ENCODE measurements around the gene TMBIM1.

Gene TMBIM1

GRCh38 chr2:218329826-218330593 is 37.7 kb upstream of the TMBIM1 start:
- no peak overlapping the region for H3K4me3 ChIP-seq (ENCODE audit: low read depth, low read length)
- TF ChIP-seq CTCF (IDR thresholded peaks at IDR 0.05; ENCODE audit: low read depth, low read length): no peak

- TF ChIP-seq CTCF (IDR thresholded peaks at IDR 0.05; ENCODE audit: low read depth, low read length): no peak
- H3K4me3 ChIP-seq (ENCODE audit: low read depth, low read length): no peak overlapping the region
These were observed 36.9 kb upstream of the TMBIM1 start for GRCh38 chr2:218329027-218329825.

- no peak for TF ChIP-seq CTCF (IDR thresholded peaks at IDR 0.05; ENCODE audit: low read depth, low read length)
- no peak overlapping the region for H3K4me3 ChIP-seq (ENCODE audit: low read depth, low read length)
These were observed 36.0 kb upstream of the TMBIM1 start for GRCh38 chr2:218328294-218328693.

- TF ChIP-seq CTCF (IDR thresholded peaks at IDR 0.05; ENCODE audit: low read depth, low read length): no peak
- H3K4me3 ChIP-seq (ENCODE audit: low read depth, low read length): no peak overlapping the region
These were observed 35.3 kb upstream of the TMBIM1 start for GRCh38 chr2:218327451-218328210.

GRCh38 chr2:218326315-218326714 is 34.0 kb upstream of the TMBIM1 start:
- H3K4me3 ChIP-seq (ENCODE audit: low read depth, low read length): no peak overlapping the region
- no peak for TF ChIP-seq CTCF (IDR thresholded peaks at IDR 0.05; ENCODE audit: low read depth, low read length)

- no peak for TF ChIP-seq CTCF (IDR thresholded peaks at IDR 0.05; ENCODE audit: low read depth, low read length)
- no peak overlapping the region for H3K4me3 ChIP-seq (ENCODE audit: low read depth, low read length)
These were observed 33.4 kb upstream of the TMBIM1 start for GRCh38 chr2:218325566-218326160.

Data from WI38 (cell line).